A549 (cell line): ENCODE results near the gene COMT. TPM values are rescaled to one million over a fixed set of nuclear protein-coding genes. Genes with fewer than 3 reads are reported as not detected.

Experiments used
- ATAC-seq, 2 experiments: fragments of 200-7000 bp in 1 of 2; fragments of >200 bp in 1 of 2; cut with Nextera tagmentation in 1 of 2; cut with Tn5 transposase in 1 of 2; 3 replicates each; pipeline versions ENCODE4 v1.8.0 to v1.9.1; 2018 to 2020; ENCODE audit warnings: mild to moderate bottlenecking in 1 of 2, moderate library complexity in 1 of 2
- CTCF ChIA-PET: fragments of 300-600 bp; sonication (Branson Sonifier 250); formaldehyde crosslinking; extraction: SDS; loops from one replicate; lab custom pipeline; 2021; ENCODE audit warnings: antibody characterized with exemption, inconsistent platforms; lab: Yijun Ruan, JAX
- POLR2A ChIA-PET: fragments of 350-600 bp; formaldehyde crosslinking; extraction: SDS; loops from one replicate; lab custom pipeline; 2021; ENCODE audit warnings: antibody characterized with exemption, inconsistent platforms; lab: Yijun Ruan, JAX
- DNase-seq, 2 experiments: peaks; one replicate each; pipeline versions ENCODE4 v3.0.0 to v3.0.0-alpha.2; 2011 to 2016; ENCODE audit warnings: low read depth in 1 of 2, low spot score in 1 of 2
- FAIRE-seq: peaks from 2 replicates; lab custom pipeline; 2011; peaks lifted over from hg19 to GRCh38; lab: Jason Lieb, UNC
- H3K27ac ChIP-seq, 2 experiments: fragments of >200 bp; sonication (Bioruptor Twin); formaldehyde crosslinking; 3 replicates each; pipeline ENCODE4 v1.5.1; 2016 to 2017
- H3K4me1 ChIP-seq: fragments of >200 bp; sonication (Bioruptor Twin); formaldehyde crosslinking; 3 replicates; pipeline ENCODE4 v1.6.1; 2016
- H3K4me2 ChIP-seq: fragments of >200 bp; sonication (Bioruptor Twin); formaldehyde crosslinking; 3 replicates; pipeline ENCODE4 v1.6.1; 2016
- H3K4me3 ChIP-seq: fragments of >200 bp; sonication (Bioruptor Twin); formaldehyde crosslinking; 3 replicates; pipeline ENCODE4 v1.5.1; 2016
- H3K9me3 ChIP-seq: fragments of >200 bp; sonication (Bioruptor Twin); formaldehyde crosslinking; 3 replicates; pipeline ENCODE4 v1.6.1; 2016
- ATOH8 ChIP-seq: fragments of 250-450 bp; sonication (Bioruptor Pico); IDR thresholded peaks from 2 replicates; pipeline ENCODE4 v1.5.0; 2020; ENCODE audit warnings: low read depth, mild to moderate bottlenecking, moderate library complexity
- EHF ChIP-seq: fragments of 250-450 bp; sonication (Bioruptor Pico); IDR thresholded peaks from 2 replicates; pipeline ENCODE4 v1.5.0; 2020; ENCODE audit warnings: mild to moderate bottlenecking
- ESRRA ChIP-seq: fragments of 150-350 bp; IDR thresholded peaks from 2 replicates; pipeline ENCODE4 v1.6.1; 2014; ENCODE audit warnings: mild to moderate bottlenecking, low read length, borderline replicate concordance
- HES2 ChIP-seq: fragments of >200 bp; sonication (Bioruptor Twin); formaldehyde crosslinking; IDR thresholded peaks from 2 replicates; pipeline ENCODE4 v1.6.1; 2016
- HEYL ChIP-seq: fragments of 250-450 bp; sonication (Bioruptor Pico); IDR thresholded peaks from 2 replicates; pipeline ENCODE4 v1.8.0; 2021; ENCODE audit warnings: mild to moderate bottlenecking, moderate library complexity
- HOXA7 ChIP-seq: fragments of 250-450 bp; sonication (Bioruptor Pico); IDR thresholded peaks from 2 replicates; pipeline ENCODE4 v1.5.0; 2020; ENCODE audit warnings: mild to moderate bottlenecking, moderate library complexity
- KDM1A ChIP-seq: fragments of 200-600 bp; sonication (generic); IDR thresholded peaks from 2 replicates; pipeline ENCODE4 v1.6.1; 2016; ENCODE audit warnings: low read depth, mild to moderate bottlenecking
- NFE2L2 ChIP-seq: fragments of 150-350 bp; conservative IDR thresholded peaks from 2 replicates; pipeline ENCODE4 v1.6.1; 2014; ENCODE audit warnings: low read length
- NPAS2 ChIP-seq: fragments of 250-450 bp; sonication (Bioruptor Pico); IDR thresholded peaks from 2 replicates; pipeline ENCODE4 v1.8.0; 2022; ENCODE audit warnings: mild to moderate bottlenecking, moderate library complexity, borderline replicate concordance
- PHF8 ChIP-seq: fragments of 200-600 bp; sonication (generic); IDR thresholded peaks from 2 replicates; pipeline ENCODE4 v1.6.1; 2016; ENCODE audit warnings: low read depth, mild to moderate bottlenecking, antibody characterized with exemption, moderate library complexity, borderline replicate concordance
- POLR2A ChIP-seq: IDR thresholded peaks from 2 replicates; pipeline ENCODE4 v1.6.1; 2012; ENCODE audit warnings: mild to moderate bottlenecking, low read length
- RCOR1 ChIP-seq: fragments of 150-350 bp; IDR thresholded peaks from 2 replicates; pipeline ENCODE4 v1.6.1; 2014; ENCODE audit warnings: antibody characterized with exemption, low read length, low read depth
- RFX5 ChIP-seq: fragments of 450-650 bp; IDR thresholded peaks from 2 replicates; pipeline ENCODE4 v1.7.1; 2014; ENCODE audit warnings: antibody characterized with exemption, mild to moderate bottlenecking, moderate library complexity
- RNF2 ChIP-seq: fragments of 200-600 bp; sonication (generic); IDR thresholded peaks from 2 replicates; pipeline ENCODE4 v1.6.1; 2016; ENCODE audit warnings: low read depth, mild to moderate bottlenecking, antibody characterized with exemption, moderate library complexity, borderline replicate concordance
- TFCP2L1 ChIP-seq: fragments of 250-450 bp; sonication (Bioruptor Pico); IDR thresholded peaks from 2 replicates; pipeline ENCODE4 v1.5.0; 2021; ENCODE audit warnings: mild to moderate bottlenecking
- USF2 ChIP-seq: fragments of 450-650 bp; IDR thresholded peaks from 2 replicates; pipeline ENCODE4 v1.6.1; 2014; ENCODE audit warnings: antibody characterized with exemption
- ZSCAN20 ChIP-seq: fragments of 250-450 bp; sonication (Bioruptor Pico); IDR thresholded peaks from 2 replicates; pipeline ENCODE4 v1.8.0; 2022; ENCODE audit warnings: mild to moderate bottlenecking, moderate library complexity
- WGBS: methylation state at CpG from one replicate; pipeline ENCODE4 v1.1.6; 2017; ENCODE audit errors: missing lambda C conversion rate; 5-methylcytosine and 5-hydroxymethylcytosine counted together
- polyA plus RNA-seq, 4 experiments: library from polyadenylated mRNA; depleted of rRNA in 3 of 4; stranded (reverse); fragments of >200 nt; fragmentation: RNase III in 1 of 4; extraction: RNeasy Plus Mini Kit Qiagen cat#74134 plus additional on column Dnase treatment in 1 of 4; gene quantifications; 2 replicates in 3 of 4; 3 replicates in 1 of 4; pipeline ENCODE4 v1.2.3, GENCODE V29; 2011 to 2017

The COMT gene
- polyA plus RNA-seq, 2 of the 4 experiments (the other 2 are of a cell fraction), result 72.3 to 125 TPM

GRCh38 chr22:19981171-19981960 lies 39.8 kb downstream of the COMT start (continued):
- TF ChIP-seq USF2 (no peak), RCOR1 (no peak)

GRCh38 chr22:19981961-19982920 lies 40.7 kb downstream of the COMT start:
- DNase-seq, result no peak
- TF ChIP-seq PHF8, result no peak
- TF ChIP-seq, all 56 proteins: peak for 0
- no peaks in the 10 kb centered on the region for H3K9me3 ChIP-seq
- H3K4me2 ChIP-seq, result no peak overlapping the region
- 85% methylated on average over 9 of the region's 16 CpGs for WGBS
- H3K4me3 ChIP-seq, result no peak overlapping the region
- CTCF ChIA-PET, result interaction anchor here (1.1 kb wide), 1 partner anchor 30 kb away, joined by 4 read pairs; no protein-coding TSS in a partner anchor
- ATAC-seq, result no peak
- no peak for FAIRE-seq
- H3K27ac ChIP-seq, result no peak overlapping the region
- peaks cover 20% of the 10 kb centered on the region for H3K4me1 ChIP-seq
- POLR2A ChIA-PET, result no interaction called here

- H3K4me1 ChIP-seq, result peaks cover 20% of the 10 kb centered on the region
- no peak overlapping the region for H3K4me3 ChIP-seq
- peak overlapping the region in 1 of 2 experiments; percentile 69; a peak in 2 of 6 replicates for H3K27ac ChIP-seq
- POLR2A ChIA-PET, result no interaction called here
- H3K4me2 ChIP-seq, result no peak overlapping the region
- 80% methylated on average over 1 of the region's 8 CpGs for WGBS
- no peaks in the 10 kb centered on the region for H3K9me3 ChIP-seq
- DNase-seq (no peak), FAIRE-seq (no peak), ATAC-seq (no peak)
- CTCF ChIA-PET, result interaction anchor here (1.5 to 3.6 kb wide), 2 partner anchors 29 to 30 kb away, joined by 4 to 14 read pairs; no protein-coding TSS in a partner anchor
- TF ChIP-seq RFX5 (no peak), HEYL (CRISPR knock-in tag) (no peak), KDM1A (no peak), ATOH8 (CRISPR knock-in tag) (no peak), ZSCAN20 (no peak), NFE2L2 (no peak), RNF2 (no peak), HES2 (no peak), EHF (CRISPR knock-in tag) (no peak), NPAS2 (CRISPR knock-in tag) (no peak), HOXA7 (CRISPR knock-in tag) (no peak), ESRRA (no peak)
Measured at GRCh38 chr22:19982991-19983578, 41.5 kb downstream of the COMT start.

- H3K27ac ChIP-seq, result peak overlapping the region; percentile 49 to 69; a peak in 5 of 6 replicates
- ChIA-PET POLR2A (no interaction called here), CTCF (interaction anchor here (1.2 to 3.6 kb wide), 4 partner anchors 13 to 30 kb away, joined by 3 to 14 read pairs (median 6); no protein-coding TSS in a partner anchor)
- WGBS, result 69% methylated on average over 4 of the region's 5 CpGs
- H3K4me1 ChIP-seq, result peaks cover 20% of the 10 kb centered on the region
- H3K4me2 ChIP-seq, result peak overlapping the region; percentile 34
- no peaks in the 10 kb centered on the region for H3K9me3 ChIP-seq
- ATAC-seq (no peak), FAIRE-seq (no peak), DNase-seq (no peak)
- no peak for TF ChIP-seq TFCP2L1 (CRISPR knock-in tag)
- no peak for TF ChIP-seq ESRRA
- TF ChIP-seq POLR2A, result no peak
- no peak overlapping the region for H3K4me3 ChIP-seq
Measured at GRCh38 chr22:19983741-19984140, 42.2 kb downstream of the COMT start.
